Stimulated activated naive CD8-positive, alpha-beta T cell treated with anti-CD3 and anti-CD28 coated beads, Interleukin-15, amount 100 ng/mL, for 72 hours (primary cell): ENCODE results near the gene MARK3.

Source experiments
- ATAC-seq: fragments of 150-1000 bp; cut with Tn5 transposase; 2 replicates; pipeline ENCODE4 v1.10.0; 2021; ENCODE audit warnings: mild to moderate bottlenecking, moderate library complexity
- DNase-seq, 2 donors: peaks; one replicate each; pipeline ENCODE4 v3.0.0; 2021 to 2022
- H3K27ac Mint-ChIP-seq, 2 donors: one replicate each; pipeline ENCODE4 v1.8.0; 2022; ENCODE audit warnings: mild to moderate bottlenecking in 2 of 2, mixed read lengths in 2 of 2, moderate library complexity in 2 of 2
- H3K27me3 Mint-ChIP-seq: one replicate; pipeline ENCODE4 v1.8.0; 2022; ENCODE audit warnings: mixed read lengths
- H3K4me1 Mint-ChIP-seq: one replicate; pipeline ENCODE4 v1.8.0; 2022; ENCODE audit warnings: mild to moderate bottlenecking, mixed read lengths
- H3K4me3 Mint-ChIP-seq, 2 donors: one replicate each; pipeline ENCODE4 v1.8.0; 2022; ENCODE audit warnings: mild to moderate bottlenecking in 2 of 2, mixed read lengths in 2 of 2, moderate library complexity in 1 of 2
- H3K9me3 Mint-ChIP-seq, 2 donors: one replicate each; pipeline ENCODE4 v1.8.0; 2022; ENCODE audit warnings: mixed read lengths in 2 of 2

The MARK3 gene

DNA sequence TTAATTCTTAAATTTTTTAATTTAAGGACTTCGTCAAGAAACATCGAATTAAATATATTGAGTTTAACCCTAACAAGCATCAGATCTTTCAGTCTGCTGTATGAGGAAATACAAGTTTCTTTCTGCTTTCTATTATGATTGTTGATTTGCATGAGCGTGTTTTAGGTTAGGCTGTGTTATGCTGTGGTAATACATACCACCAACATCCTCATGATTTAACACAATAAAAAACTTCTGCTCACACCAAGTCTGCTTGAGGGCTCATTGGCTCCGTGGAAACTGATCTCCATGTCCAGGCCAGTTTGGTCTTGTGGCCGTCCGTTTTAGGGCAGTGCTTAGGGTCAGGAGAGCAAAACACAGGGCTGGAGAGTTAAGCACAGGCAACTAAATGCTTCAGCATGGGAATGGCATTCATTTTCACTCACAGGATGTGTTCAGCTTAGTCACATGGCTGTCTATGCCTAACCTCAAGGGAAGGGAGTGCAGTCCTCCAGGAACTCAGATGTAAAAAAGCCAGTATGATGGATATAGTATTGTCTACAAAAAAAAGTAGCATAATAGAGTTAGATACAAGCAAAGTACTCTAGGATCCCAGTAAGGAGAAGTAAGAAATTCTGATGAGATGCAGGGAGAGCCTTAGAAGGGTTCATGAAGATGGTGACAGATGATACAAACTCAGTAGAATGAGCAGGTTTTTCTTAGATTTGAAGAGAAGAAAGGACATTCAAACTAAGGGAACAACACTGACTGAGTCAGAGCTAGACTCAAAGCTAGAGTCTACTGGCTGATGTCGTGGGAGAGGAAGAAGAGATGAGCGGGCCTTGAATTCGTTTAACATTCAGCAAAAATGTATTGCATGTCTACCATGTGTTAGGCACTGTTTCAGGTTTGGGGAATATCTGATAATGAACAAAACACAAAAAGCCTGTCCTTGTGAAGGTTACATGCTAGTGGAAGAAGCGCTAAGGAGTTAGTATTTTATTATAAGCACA is 16.3 kb downstream of the MARK3 start:
- peaks cover 60% of the 10 kb centered on the region for H3K4me1 Mint-ChIP-seq

DNA sequence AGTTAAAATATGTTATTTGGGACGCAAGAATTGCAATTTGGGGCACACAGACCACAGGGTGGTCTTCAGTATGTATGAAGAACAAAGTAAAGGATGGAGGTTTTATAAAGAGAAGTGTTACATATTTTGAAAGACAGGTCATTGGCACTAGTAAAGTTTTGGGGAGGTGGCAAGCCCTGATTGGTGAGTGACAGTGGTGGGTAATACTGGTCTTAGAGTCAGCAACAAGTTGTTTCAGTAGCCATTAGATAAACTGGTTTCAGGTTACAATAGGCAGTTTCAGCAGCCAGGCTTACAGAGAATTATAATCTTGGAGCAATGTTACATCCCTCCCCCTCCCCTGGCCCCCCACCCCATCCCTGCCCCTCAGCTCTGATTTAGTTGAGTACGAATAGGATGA is 17.5 kb downstream of the MARK3 start:
- Mint-ChIP-seq H3K27me3 (no peaks in the 10 kb centered on the region), H3K27ac (no peak overlapping the region), H3K4me3 (no peak overlapping the region), H3K4me1 (peaks cover 51% of the 10 kb centered on the region), H3K9me3 (no peaks in the 10 kb centered on the region)
- ATAC-seq (no peak), DNase-seq (no peak)

More for the DNA sequence above, 16.3 kb downstream of the MARK3 start:
- no peak for DNase-seq
- H3K4me3 Mint-ChIP-seq = peak overlapping the region in 1 of 2 donors; percentile 30
- peak; percentile 81 for ATAC-seq
- no peaks in the 10 kb centered on the region for H3K9me3 Mint-ChIP-seq
- H3K27ac Mint-ChIP-seq = peak overlapping the region in 1 of 2 donors; percentile 77
- H3K27me3 Mint-ChIP-seq = no peaks in the 10 kb centered on the region

DNA sequence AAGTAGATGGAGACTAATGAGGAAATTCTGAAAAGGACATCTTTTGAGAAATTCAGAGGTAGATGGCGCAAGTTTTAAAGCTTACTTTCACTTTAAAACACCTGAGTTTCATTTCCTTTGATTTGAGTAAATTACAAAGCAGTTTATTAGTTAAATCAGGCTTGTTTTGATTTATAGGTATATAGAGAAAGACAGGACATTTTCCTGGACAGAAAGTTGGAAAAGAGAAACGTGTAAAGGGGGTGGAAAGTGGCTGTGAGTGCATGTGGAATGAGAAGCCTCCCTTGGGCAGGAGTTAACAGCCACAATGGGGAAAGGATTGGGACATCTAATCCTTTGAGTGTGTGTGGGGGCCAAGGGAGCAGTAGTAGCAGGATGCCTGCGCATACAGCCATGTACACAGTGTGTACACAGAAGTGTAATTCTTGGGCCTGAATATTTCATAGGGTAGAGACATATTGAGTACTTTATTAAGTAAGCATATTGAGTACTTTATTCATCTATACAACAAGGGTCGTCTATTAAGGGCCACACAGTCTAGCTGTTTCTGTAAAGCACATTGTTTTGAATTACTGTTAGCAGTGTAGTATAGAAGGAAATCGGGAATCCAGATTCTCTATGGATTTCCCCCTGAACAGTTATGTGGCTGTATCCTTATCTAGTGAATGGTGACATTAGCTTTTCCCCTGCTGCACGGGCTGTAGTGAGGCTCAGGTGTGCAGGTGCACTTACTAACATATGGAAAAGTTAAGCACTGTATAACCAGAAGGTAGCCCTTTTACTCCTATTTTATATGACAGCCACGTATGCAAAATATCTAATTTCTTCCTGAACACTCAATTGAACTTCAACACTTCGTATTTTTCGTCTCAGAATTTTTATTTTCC is 19.1 kb downstream of the MARK3 start:
- Mint-ChIP-seq H3K27me3 (no peaks in the 10 kb centered on the region), H3K4me1 (peaks cover 42% of the 10 kb centered on the region), H3K27ac (peak overlapping the region; percentile 65 to 73), H3K9me3 (no peaks in the 10 kb centered on the region), H3K4me3 (peak overlapping the region in 1 of 2 donors; percentile 66)
- no peak for ATAC-seq
- no peak for DNase-seq

DNA sequence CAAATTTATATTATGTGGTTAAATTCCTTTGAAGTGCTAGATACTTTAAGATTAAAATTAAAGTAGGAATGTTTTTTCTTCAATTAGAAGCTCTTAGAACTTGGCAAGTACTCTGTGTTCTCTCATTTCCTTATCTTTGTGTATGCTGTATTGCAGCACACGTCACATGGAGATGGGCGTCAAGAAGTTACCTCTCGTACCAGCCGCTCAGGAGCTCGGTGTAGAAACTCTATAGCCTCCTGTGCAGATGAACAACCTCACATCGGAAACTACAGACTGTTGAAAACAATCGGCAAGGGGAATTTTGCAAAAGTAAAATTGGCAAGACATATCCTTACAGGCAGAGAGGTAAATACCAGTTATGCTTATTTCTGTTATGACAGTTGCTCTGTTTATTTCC is 19.7 kb downstream of the MARK3 start:
- Mint-ChIP-seq H3K27ac (no peak overlapping the region), H3K9me3 (no peaks in the 10 kb centered on the region), H3K27me3 (no peaks in the 10 kb centered on the region), H3K4me1 (peaks cover 38% of the 10 kb centered on the region), H3K4me3 (no peak overlapping the region)
- DNase-seq = no peak
- no peak for ATAC-seq

DNA sequence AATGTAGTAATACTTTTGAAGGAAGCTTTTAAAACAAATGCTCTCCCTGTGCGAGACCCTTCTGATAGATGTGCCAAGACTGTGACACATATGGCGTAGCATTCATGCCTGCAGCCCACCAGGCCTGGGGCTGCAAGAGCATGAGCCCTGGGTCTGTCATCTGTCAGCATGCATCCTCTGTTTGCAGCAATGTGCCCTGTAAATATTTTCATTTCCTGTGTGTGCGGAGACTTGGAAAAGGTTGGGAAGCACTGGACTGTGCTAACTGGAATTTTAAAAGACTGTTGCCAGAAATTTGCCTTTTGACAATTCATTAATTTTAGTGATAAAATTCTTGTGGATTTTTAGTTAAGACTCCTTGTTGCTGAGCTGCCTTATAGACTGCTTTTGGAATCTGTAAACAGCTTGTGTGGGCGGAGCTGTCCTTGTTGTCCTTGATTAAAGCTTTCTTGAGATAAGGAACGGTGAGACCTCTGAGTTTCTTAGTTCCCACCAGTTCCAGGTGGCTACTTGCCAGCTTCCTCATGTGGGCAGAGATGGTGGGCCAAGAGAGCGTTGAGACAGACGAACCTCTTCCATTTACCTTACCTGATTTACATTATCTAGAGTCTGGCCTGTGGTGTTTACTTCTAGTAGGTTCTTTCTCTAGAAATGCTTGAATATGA is 23.4 kb downstream of the MARK3 start:
- H3K27ac Mint-ChIP-seq = peak overlapping the region in 1 of 2 donors; percentile 19
- ATAC-seq (no peak), DNase-seq (no peak)
- no peaks in the 10 kb centered on the region for H3K27me3 Mint-ChIP-seq
- H3K4me1 Mint-ChIP-seq = peaks cover 8% of the 10 kb centered on the region
- no peaks in the 10 kb centered on the region for H3K9me3 Mint-ChIP-seq
- no peak overlapping the region for H3K4me3 Mint-ChIP-seq

DNA sequence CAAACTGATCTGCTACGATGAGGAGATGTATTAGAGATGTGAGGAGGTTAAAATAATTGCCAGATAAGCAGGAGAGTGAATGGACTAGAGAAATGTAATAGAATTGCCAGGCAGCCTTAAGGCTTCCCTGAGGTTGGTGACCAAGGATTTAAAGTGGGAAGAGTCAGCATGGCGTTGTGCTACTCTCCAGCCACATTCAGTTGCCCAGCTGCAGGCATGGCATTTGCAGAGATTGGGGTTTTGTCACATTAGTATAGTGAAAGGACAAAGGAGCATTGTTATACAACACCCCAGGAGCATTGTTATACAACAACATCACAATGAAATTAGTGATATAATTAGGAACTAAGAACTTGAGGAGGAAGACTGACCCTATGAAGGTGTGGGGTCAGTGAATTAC is 31.7 kb downstream of the MARK3 start:
- Mint-ChIP-seq H3K4me3 (no peak overlapping the region), H3K4me1 (peaks cover 28% of the 10 kb centered on the region), H3K27ac (no peak overlapping the region), H3K9me3 (no peaks in the 10 kb centered on the region), H3K27me3 (no peaks in the 10 kb centered on the region)
- DNase-seq (no peak), ATAC-seq (no peak)

DNA sequence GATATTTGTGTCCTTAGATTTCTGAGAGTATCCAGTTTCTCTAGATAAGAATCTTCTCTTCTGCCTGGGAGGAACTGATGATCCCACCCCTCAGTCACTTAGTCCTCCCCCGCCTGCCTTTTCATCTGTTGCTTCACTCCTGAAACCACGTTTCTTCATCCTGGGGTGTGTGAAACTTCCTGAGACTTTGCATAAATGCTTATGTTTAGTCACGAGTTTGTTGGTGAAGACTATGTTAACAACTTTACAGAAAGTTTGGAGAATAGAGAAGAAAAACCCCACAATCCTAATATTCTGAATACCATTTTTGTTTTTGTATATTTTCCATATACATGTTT is 33.2 kb downstream of the MARK3 start:
- no peak for ATAC-seq
- no peak for DNase-seq
- Mint-ChIP-seq H3K4me1 (peaks cover 36% of the 10 kb centered on the region), H3K4me3 (no peak overlapping the region), H3K27me3 (no peaks in the 10 kb centered on the region), H3K9me3 (no peaks in the 10 kb centered on the region), H3K27ac (peak overlapping the region in 1 of 2 donors; percentile 30)

DNA sequence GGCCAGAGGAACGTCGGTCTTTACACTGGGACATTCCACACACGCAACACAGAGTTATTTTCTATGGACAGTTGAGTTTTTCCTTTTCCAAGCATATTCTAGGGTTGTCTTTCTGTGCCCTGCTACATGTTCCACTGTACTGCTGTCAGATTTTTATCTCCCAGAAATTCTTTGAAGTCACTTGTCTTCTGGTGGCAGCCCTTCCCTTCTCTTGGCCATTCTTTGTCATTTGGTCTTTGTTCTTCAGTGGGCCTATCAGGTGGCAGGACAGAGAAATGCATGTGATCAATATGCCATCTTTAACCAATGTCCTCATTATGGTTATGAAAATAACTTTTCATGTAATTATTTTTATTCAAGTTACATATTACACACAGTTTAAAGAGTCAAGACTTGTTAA is 36.3 kb downstream of the MARK3 start:
- no peaks in the 10 kb centered on the region for H3K9me3 Mint-ChIP-seq
- ATAC-seq = no peak
- H3K27ac Mint-ChIP-seq = peak overlapping the region in 1 of 2 donors; percentile 10
- H3K27me3 Mint-ChIP-seq = no peaks in the 10 kb centered on the region
- no peak for DNase-seq
- no peak overlapping the region for H3K4me3 Mint-ChIP-seq
- peaks cover 44% of the 10 kb centered on the region for H3K4me1 Mint-ChIP-seq

DNA sequence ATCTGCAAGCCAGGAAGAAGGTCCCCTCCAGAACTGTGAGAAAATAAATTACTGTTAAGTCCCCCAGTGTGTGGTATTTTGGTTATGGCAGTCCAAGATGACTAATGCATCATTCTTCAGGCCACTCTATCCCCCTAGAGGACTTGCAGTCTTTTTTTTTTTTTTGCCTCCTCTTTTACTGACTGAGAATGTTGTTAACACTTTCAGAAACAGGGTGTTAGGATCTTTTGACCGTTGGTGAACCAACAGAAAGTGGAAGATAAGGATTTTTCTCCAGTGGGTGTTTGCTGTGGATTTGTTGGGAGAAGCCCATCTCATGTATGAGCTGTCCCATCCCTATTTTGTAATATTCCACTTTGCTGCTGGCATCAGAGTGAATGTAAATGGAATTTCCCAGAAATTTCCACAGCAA is 37.8 kb downstream of the MARK3 start:
- no peak overlapping the region for H3K27ac Mint-ChIP-seq
- H3K4me3 Mint-ChIP-seq = no peak overlapping the region
- no peaks in the 10 kb centered on the region for H3K27me3 Mint-ChIP-seq
- ATAC-seq = no peak
- peaks cover 43% of the 10 kb centered on the region for H3K4me1 Mint-ChIP-seq
- H3K9me3 Mint-ChIP-seq = no peaks in the 10 kb centered on the region
- DNase-seq = no peak

DNA sequence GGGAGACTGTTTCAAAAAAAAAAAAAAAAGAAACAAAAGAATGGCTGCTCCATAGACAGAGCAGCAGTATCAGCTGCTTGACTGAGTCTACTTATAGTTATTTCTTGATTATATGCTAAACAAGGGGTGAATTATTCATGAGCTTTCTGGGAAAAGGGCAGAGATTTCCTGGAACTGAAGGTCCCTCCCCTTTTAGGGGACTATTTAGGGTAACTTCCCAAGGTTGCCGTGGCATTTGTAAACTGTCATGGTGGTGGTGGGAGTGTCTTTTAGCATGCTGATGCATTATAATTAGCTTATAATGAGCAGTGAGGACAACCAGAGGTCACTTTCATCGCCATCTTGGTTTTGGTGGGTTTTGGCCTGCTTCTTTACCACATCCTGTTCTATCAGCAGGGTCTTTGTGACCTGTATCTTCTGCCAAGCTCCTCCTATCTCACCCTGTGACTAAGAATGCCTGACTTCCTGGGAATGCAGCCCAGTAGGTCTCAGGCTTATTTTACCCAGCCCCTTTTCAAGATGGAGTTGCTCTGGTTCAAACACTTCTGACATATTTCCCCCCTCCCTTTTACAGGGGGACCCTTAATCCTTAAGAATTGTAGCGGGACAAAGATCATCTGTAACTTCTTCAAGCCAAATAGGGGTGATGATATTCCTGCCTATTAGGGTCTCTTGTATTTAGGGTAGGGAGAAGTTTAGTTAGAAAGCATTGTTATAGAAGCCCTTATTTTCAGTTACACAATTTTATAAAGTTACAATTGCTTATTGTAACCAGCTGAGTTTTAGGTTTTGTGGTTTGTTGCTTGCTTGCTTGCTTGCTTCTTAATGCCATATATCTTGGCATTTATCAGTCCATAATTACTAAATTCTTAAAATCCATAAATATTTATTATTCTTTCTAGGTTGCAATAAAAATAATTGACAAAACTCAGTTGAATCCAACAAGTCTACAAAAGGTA is 42.5 kb downstream of the MARK3 start:
- H3K9me3 Mint-ChIP-seq = no peaks in the 10 kb centered on the region
- H3K27ac Mint-ChIP-seq = peak overlapping the region; percentile 46 to 59
- H3K4me1 Mint-ChIP-seq = peaks cover 51% of the 10 kb centered on the region
- H3K27me3 Mint-ChIP-seq = no peaks in the 10 kb centered on the region
- ATAC-seq = peak; percentile 87
- DNase-seq = peak; percentile 60 to 67
- peak overlapping the region in 1 of 2 donors; percentile 15 for H3K4me3 Mint-ChIP-seq

DNA sequence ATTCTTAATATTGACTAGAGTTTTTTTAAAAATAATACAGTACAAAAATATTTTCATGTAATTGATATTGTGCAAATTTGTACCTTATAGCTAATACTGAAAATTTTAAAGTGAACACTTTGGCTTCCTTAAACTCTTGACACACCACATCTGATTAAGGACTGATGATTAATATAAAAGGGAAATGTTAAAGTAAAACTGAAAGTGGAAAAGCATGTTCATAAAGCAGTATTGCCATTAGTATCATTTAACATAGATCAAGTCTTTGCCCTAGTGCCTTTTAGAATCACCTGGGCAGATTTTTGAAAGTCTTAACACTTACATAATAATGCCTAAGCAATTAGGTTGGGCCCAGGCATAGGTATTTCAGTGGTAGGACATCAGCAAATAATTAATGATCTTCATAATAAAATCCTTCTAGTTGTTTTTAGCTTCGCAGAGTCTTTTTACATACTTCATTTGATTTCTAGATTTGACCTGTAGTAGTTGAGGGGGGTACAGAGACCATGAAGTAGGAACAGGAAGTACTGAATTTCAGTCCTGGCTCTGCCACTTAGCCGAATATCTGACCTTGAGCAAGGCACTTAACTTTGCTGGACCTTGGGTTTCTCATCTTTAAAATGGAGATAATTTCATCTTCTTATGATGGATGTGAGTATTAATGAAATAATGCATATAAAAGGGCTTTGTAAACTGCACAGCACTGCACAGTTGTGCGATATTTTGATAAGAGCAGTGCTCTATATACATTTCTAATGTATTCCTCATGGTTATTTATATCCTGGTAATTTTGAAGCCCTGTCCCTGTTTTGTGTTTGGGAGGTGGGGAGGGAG is 43.7 kb downstream of the MARK3 start:
- H3K9me3 Mint-ChIP-seq = no peaks in the 10 kb centered on the region
- ATAC-seq = peak; percentile 54
- no peak overlapping the region for H3K4me3 Mint-ChIP-seq
- no peak for DNase-seq
- H3K27ac Mint-ChIP-seq = peak overlapping the region in 1 of 2 donors; percentile 65
- no peaks in the 10 kb centered on the region for H3K27me3 Mint-ChIP-seq
- peaks cover 41% of the 10 kb centered on the region for H3K4me1 Mint-ChIP-seq

DNA sequence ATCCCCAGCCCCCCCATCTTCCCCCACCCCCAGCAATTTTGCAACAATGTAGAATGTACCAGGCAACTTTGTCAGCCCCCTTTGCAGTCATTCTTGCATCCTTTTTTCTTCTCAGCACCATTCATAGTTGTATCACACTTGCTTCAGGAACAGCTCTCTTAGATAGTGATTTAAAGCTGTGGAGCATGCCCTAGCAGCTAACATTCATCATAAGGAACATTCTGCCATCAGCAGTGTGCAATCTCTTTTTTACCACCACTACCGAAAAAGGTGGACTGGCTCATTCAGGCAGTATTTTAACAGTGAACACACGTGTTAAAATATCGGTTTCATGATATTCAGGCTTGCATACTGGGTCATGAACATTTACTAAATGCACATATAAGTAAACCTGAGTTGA is 45.1 kb downstream of the MARK3 start:
- Mint-ChIP-seq H3K4me3 (no peak overlapping the region), H3K9me3 (no peaks in the 10 kb centered on the region), H3K4me1 (peaks cover 34% of the 10 kb centered on the region), H3K27ac (no peak overlapping the region), H3K27me3 (no peaks in the 10 kb centered on the region)
- DNase-seq (no peak), ATAC-seq (no peak)

DNA sequence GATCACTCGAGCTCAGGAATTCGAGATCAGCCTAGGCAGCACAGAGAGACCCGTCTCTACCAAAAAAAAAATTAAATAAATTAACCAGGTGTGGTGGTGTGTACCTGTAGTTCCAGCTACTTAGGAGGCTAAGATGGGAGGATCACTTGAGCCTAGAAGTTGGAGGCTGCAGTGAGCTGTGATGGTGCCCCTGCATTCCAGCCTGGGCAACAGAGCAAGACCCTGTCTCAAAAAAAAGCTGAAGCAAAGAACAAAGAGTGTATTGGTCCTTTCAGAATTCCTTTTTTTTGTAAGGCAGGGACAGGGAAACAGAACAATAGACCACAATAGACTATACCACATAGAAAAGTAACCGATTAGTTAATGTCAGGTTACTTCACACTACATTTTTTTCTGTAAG is 47.4 kb downstream of the MARK3 start:
- H3K9me3 Mint-ChIP-seq = no peaks in the 10 kb centered on the region
- ATAC-seq = no peak

More for the DNA sequence above, 47.4 kb downstream of the MARK3 start:
- Mint-ChIP-seq H3K4me1 (peaks cover 28% of the 10 kb centered on the region), H3K4me3 (no peak overlapping the region), H3K27ac (no peak overlapping the region), H3K27me3 (no peaks in the 10 kb centered on the region)
- no peak for DNase-seq
